AG04449 (cell line): ENCODE data around the gene SLC25A33.

Experiments used
- CTCF ChIA-PET: fragments of 350-600 bp; formaldehyde crosslinking; extraction: SDS; loops from one replicate; lab custom pipeline; 2021; ENCODE audit warnings: antibody characterized with exemption; lab: Yijun Ruan, JAX
- POLR2A ChIA-PET: fragments of 400-600, 350-600 bp; formaldehyde crosslinking; extraction: SDS; loops from one replicate; lab custom pipeline; 2020; ENCODE audit warnings: antibody characterized with exemption, inconsistent platforms; lab: Yijun Ruan, JAX
- DNase-seq: peaks from one replicate; pipeline ENCODE4 v3.0.0-alpha.2; 2010; ENCODE audit warnings: low read depth, low spot score
- H3K4me3 ChIP-seq: 2 replicates; pipeline ENCODE4 v1.5.1; 2011; ENCODE audit warnings: low read depth, mild to moderate bottlenecking, control low read depth, low read length
- CTCF ChIP-seq: IDR thresholded peaks from one replicate; pipeline ENCODE4 v1.5.1; 2011; ENCODE audit warnings: mild to moderate bottlenecking, moderate library complexity, low read length, control low read depth, inconsistent platforms; ENCODE audit not compliant: insufficient read depth; ENCODE audit errors: missing control alignments

SLC25A33 gene

DNA sequence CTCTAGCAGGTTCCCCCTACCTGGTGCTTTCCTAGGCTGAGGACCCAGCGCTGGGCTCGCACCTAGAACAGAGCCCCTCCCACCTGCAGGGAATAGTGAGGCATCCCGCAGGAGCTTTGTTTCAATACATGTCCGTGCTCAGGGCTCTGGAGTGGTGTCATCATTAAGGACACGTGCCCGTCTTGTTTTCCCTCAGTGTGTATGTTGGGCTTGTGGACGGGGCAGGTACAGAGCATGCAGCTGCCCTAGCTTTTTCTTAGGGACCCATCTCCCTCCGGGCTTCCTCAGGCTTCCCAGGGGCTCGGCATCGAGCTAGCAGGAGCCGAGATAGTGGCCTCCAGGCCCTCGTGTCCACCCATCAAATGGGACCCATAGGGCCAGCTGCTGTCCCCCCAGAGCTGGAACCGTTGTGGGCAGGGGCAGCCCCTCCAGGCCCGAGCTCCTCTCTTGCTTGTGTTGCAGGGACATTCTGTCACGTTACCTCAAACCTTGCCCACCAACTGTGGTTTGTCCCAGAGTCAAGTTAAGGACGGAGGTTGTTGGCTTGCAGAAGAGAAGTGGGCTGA, 53.3 kb downstream of the SLC25A33 start:
- CTCF ChIA-PET: interaction anchor here (1.2 to 4.2 kb wide), 5 partner anchors 8 to 508 kb away, joined by 3 to 22 read pairs (median 5); no protein-coding TSS in a partner anchor
- H3K4me3 ChIP-seq: no peak overlapping the region

GRCh38 chr1:9593147-9593491, 53.9 kb downstream of the SLC25A33 start:
- ChIA-PET CTCF (interaction anchor here (1.5 to 4.2 kb wide), 4 partner anchors 8 to 508 kb away, joined by 3 to 22 read pairs (median 8); no protein-coding TSS in a partner anchor), POLR2A (no interaction called here)
- H3K4me3 ChIP-seq: no peak overlapping the region
- no peak for DNase-seq
- no peak for TF ChIP-seq CTCF

More for the DNA sequence above, 53.3 kb downstream of the SLC25A33 start:
- POLR2A ChIA-PET: no interaction called here
- DNase-seq: no peak
- no peak for TF ChIP-seq CTCF

GRCh38 chr1:9593492-9594465, 54.5 kb downstream of the SLC25A33 start:
- no peak for TF ChIP-seq CTCF
- POLR2A ChIA-PET: no interaction called here
- DNase-seq: peak; percentile 9
- no peak overlapping the region for H3K4me3 ChIP-seq
- CTCF ChIA-PET: interaction anchor here (1.5 to 4.2 kb wide), 5 partner anchors 9 to 509 kb away, joined by 3 to 22 read pairs (median 6); no protein-coding TSS in a partner anchor

DNA sequence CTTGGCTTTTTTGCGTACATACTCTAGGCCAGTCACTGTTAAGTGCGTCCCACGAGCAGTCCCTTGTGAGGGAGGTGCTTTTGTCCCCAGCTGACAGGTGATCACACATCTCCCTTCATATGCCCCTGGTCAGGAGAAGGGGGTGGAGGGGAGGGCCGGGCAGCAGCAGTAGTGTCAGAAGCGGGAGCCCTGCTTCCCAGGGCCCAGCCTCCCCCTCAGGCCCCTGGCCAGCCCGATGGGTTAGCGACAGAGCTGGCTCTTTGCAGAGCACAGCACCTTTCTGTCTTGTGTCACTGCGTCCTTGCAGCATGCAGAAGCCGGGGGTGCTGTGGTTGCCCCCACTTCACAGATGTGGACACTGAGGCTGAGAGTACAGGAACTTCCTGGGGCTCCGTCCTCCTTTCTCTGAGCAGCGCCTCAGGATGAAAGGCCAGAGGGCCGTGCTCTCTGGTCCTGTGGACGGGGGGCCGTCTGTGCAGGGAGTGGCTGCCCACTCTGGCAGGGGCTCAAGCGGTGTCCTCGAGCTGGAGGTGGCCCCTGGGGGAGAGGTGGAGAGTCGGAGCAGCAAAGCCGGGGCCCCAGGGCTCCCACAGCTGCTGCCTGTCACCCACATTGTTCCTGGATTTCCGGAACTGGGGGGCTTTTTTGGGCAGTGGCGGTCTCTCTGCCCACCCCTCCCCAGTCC, 55.3 kb downstream of the SLC25A33 start:
- POLR2A ChIA-PET: no interaction called here
- H3K4me3 ChIP-seq: no peak overlapping the region
- CTCF ChIA-PET: interaction anchor here (2.0 to 4.2 kb wide), 2 partner anchors 21 to 32 kb away, joined by 6 to 22 read pairs; no protein-coding TSS in a partner anchor
- DNase-seq: no peak
- no peak for TF ChIP-seq CTCF

DNA sequence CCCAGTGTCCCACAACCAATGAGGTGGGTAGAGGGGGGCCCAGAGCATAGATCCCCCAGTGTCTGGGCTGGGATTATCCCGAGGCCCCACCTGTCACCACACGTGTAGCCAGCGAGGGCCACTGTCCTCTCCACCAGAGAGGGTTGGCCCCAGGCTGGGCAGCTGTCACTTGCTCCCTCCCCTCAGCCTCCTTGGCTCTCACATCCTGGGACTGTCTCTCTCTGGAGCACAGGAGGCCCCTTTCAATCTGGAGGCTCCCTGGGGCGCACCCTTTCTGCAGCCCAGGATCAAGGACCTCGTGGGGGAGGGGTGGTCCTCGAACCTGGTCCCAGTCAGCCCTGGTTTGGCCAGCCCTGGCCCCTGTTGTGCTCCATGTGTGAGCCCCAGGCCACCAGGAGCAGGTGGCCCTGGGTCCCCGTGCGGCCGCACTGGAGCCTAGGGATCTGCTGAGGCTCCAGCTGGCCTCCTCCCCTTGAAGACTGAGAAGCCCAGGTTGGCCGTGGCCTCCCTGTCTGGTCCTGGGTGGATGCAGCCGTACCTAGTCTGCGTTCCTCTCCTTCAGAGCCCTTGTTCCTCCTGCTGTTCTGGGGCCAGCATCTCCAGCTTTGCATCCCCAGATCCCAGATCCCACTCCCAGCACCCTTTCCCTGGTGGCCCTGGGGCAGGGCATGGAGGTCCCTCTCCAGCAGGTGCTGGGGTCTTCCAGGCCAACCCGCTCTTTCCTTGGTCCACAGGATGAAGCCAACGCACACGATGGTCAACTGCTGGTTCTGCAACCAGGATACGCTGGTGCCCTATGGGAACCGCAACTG, 56.1 kb downstream of the SLC25A33 start:
- no peak for TF ChIP-seq CTCF
- no peak for DNase-seq
- H3K4me3 ChIP-seq: no peak overlapping the region
- POLR2A ChIA-PET: no interaction called here
- CTCF ChIA-PET: interaction anchor here (2.0 to 4.2 kb wide), 3 partner anchors 20 to 31 kb away, joined by 6 to 22 read pairs (median 6); no protein-coding TSS in a partner anchor
